ENCODE measurements around the gene CER1.

DNA sequence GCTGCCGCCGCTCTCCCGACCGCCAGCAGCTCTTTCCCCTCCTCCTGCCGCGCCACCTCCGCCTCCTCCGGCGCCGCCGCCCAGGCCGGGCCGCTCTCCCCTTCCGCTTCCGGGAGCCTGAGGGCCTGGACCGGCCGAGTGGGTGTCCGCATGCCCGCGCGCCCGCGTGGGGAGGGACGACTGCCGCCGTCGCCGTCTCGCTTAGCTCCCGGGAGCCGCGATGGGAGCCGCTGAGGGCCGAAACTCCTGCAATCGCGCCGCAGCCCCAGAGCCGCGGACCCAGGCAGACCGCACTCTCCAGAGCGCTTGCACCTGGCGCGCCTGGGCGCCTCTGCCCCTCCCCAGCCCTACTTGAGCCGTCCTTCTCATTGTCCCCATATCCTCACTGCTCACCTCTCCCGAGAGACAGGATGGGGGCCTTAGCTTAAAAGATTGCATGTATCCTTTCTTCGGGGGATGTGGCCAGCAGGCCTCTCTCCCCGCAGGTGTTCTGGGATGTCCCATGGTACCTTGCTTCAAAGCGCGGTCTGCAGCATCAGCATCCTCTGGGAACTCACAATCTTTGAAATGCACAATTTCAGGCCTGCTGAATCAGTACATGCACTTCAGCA, 29.2 kb downstream of the CER1 start, which contains the start of gene ZDHHC21:
- TF ChIP-seq, protein P1, sequence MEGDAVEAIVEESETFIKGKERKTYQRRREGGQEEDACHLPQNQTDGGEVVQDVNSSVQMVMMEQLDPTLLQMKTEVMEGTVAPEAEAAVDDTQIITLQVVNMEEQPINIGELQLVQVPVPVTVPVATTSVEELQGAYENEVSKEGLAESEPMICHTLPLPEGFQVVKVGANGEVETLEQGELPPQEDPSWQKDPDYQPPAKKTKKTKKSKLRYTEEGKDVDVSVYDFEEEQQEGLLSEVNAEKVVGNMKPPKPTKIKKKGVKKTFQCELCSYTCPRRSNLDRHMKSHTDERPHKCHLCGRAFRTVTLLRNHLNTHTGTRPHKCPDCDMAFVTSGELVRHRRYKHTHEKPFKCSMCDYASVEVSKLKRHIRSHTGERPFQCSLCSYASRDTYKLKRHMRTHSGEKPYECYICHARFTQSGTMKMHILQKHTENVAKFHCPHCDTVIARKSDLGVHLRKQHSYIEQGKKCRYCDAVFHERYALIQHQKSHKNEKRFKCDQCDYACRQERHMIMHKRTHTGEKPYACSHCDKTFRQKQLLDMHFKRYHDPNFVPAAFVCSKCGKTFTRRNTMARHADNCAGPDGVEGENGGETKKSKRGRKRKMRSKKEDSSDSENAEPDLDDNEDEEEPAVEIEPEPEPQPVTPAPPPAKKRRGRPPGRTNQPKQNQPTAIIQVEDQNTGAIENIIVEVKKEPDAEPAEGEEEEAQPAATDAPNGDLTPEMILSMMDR (IDR thresholded peaks at IDR 0.05; ENCODE audit: poor library complexity), result no peak
- TF ChIP-seq EZH2 (IDR thresholded peaks at IDR 0.05; ENCODE audit: borderline replicate concordance), result no peak

All from hepatocyte (in vitro differentiated cells).